Esophagus squamous epithelium (tissue), 5 donors: ENCODE data around the gene DIRAS1. TPM values are rescaled to one million over a fixed set of nuclear protein-coding genes. Genes with fewer than 3 reads are reported as not detected.

Source experiments
- DNase-seq: peaks from one replicate; lab custom pipeline; 2025; lab: John Stamatoyannopoulos, UW
- H3K27ac ChIP-seq, 4 donors: fragments of 200-600 bp; sonication (generic); one replicate each; pipeline ENCODE4 v1.5.1; 2016 to 2019; ENCODE audit warnings: mild to moderate bottlenecking in 1 of 4
- H3K27me3 ChIP-seq, 4 donors: fragments of 200-600 bp; sonication (generic); 1 replicate in 3 of 4; 2 replicates in 1 of 4; pipeline versions ENCODE4 v1.5.1 to v1.6.0; 2017 to 2021; ENCODE audit warnings: antibody characterized with exemption in 1 of 4
- H3K36me3 ChIP-seq, 3 donors: fragments of 200-600 bp; sonication (generic); one replicate each; pipeline ENCODE4 v1.5.1; 2016 to 2019
- H3K4me1 ChIP-seq, 3 donors: fragments of 200-600 bp; sonication (generic); one replicate each; pipeline ENCODE4 v1.5.1; 2017 to 2019
- H3K4me3 ChIP-seq, 4 donors: fragments of 200-600 bp; sonication (generic); 1 replicate in 3 of 4; 2 replicates in 1 of 4; pipeline ENCODE4 v1.5.1; 2016 to 2019; ENCODE audit warnings: mild to moderate bottlenecking in 2 of 4, moderate library complexity in 1 of 4
- H3K9me3 ChIP-seq, 3 donors: fragments of 200-600 bp; sonication (generic); one replicate each; pipeline ENCODE4 v1.5.1; 2016 to 2019
- CTCF ChIP-seq, 6 experiments: fragments of 450-650 bp in 4 of 6; fragments of 200-600 bp in 2 of 6; sonication (generic) in 2 of 6; IDR thresholded peaks; one replicate each; pipeline ENCODE4 v1.5.1; 2016 to 2019; ENCODE audit warnings: antibody characterized with exemption in 6 of 6, mild to moderate bottlenecking in 4 of 6, moderate library complexity in 4 of 6
- POLR2A ChIP-seq, 4 donors: fragments of 450-650 bp; IDR thresholded peaks; one replicate each; pipeline ENCODE4 v1.6.1; 2017; ENCODE audit warnings: antibody characterized with exemption in 4 of 4, mild to moderate bottlenecking in 4 of 4, moderate library complexity in 3 of 4
- WGBS, 2 donors: methylation state at CpG; one replicate each; pipeline ENCODE4 v1.1.5; 2018; 5-methylcytosine and 5-hydroxymethylcytosine counted together
- intact Hi-C: fragments of 100-400 bp; cut with DNase I; formaldehyde crosslinking; loops from one replicate; pipeline ENCODE4 v1.15.0; 2022
- total RNA-seq, 4 donors: library from RNA; depleted of rRNA; stranded (reverse); fragments of >200 nt; gene quantifications; one replicate each; pipeline ENCODE4 v1.1.0, GENCODE V29; 2016
- donor health status: DM: yes; HTN: yes; CAD: no.

DIRAS1 gene
- total RNA-seq, 4 donors from 2014 or later = 0.61 to 2.2 (median 1.4) TPM

- intact Hi-C loops = no loop called here
- peak within 1 kb of the TSS; percentile 33 to 77 (median 65) for H3K4me3 ChIP-seq
- TF ChIP-seq POLR2A (IDR thresholded peaks at IDR 0.05) (peak in 3 of 4 donors; percentile 46 to 86 (median 70)), CTCF (IDR thresholded peaks at IDR 0.05) (no peak)
- H3K27me3 ChIP-seq = peaks cover 0 to 10% (median 0%) of the 10 kb centered on the region in 4 donors
- H3K9me3 ChIP-seq = no peaks in the 10 kb centered on the region
- H3K27ac ChIP-seq = peak within 1 kb of the TSS in 3 of 4 donors; percentile 75 to 81 (median 78)
- H3K4me1 ChIP-seq = peaks cover 2 to 31% (median 6%) of the 10 kb centered on the region in 3 donors
- 8 to 11% methylated on average over 10 of the region's 77 CpGs for WGBS, 2 donors
- no peaks in the 10 kb centered on the region for H3K36me3 ChIP-seq
- peak; percentile 56 for DNase-seq
These were observed 18.7 kb downstream of the DIRAS1 start, which contains the start of gene GNG7 for GRCh38 chr19:2702170-2703076. Gene GNG7 (minus strand): TSS chr19:2702694. CDS start chr19:2520688, 182,006 bp downstream.

DNA sequence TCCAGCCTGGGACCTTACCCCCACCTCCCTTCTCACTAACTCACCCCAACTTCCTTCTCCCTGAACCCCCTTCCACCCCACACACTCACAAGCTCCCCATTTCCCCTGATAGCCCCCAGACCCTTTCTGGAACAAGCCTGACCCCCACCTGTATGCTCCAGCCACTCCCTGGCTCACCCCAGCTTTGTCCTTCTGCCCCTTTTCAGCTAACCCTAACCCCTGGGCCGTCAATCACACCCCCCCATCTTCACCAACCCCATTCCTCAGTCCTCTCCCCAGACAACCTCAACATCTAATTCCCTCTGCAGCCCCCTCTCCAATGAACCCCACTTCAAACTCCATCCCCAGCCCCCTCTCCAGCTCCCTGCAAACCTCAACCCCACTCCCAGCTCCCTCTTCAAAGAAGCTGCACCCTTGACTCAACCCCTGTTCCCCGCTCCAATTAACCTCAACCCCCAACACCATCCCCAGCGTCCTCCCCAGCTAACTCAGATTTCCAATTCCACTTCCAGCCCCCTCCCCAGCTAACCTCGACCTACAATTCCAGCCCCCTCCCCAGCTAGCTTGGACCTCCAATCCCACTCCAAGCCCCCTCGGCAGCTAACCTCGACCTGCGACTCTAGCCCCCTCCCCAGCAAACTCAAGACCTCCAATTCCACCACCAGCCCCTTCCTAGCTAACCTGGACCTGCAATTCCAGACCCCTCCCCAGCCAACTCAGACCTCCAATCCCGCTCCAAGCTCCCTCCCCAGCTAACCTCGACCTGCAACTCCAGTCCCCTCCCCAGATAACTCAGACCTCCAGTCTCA lies 19.6 kb downstream of the DIRAS1 start:
- 6 to 7% methylated on average over 9 of the region's 9 CpGs for WGBS, 2 donors
- TF ChIP-seq POLR2A (IDR thresholded peaks at IDR 0.05) (no peak), CTCF (IDR thresholded peaks at IDR 0.05) (no peak)
- DNase-seq = no peak
- intact Hi-C loops = no loop called here
- no peaks in the 10 kb centered on the region for H3K36me3 ChIP-seq
- H3K9me3 ChIP-seq = no peaks in the 10 kb centered on the region
- peaks cover 0 to 10% (median 0%) of the 10 kb centered on the region in 4 donors for H3K27me3 ChIP-seq
- H3K4me1 ChIP-seq = peaks cover 2 to 32% (median 6%) of the 10 kb centered on the region in 3 donors
- peak overlapping the region in 3 of 4 donors; percentile 75 to 81 (median 78) for H3K27ac ChIP-seq
- H3K4me3 ChIP-seq = peak overlapping the region; percentile 33 to 77 (median 65)

GRCh38 chr19:2700660-2701360 lies 20.4 kb downstream of the DIRAS1 start:
- TF ChIP-seq POLR2A (IDR thresholded peaks at IDR 0.05) = no peak
- Histone ChIP-seq H3K27ac (peak overlapping the region in 2 of 4 donors; percentile 21 to 78), H3K4me3 (peak overlapping the region in 2 of 4 donors; percentile 5 to 77), H3K9me3 (no peaks in the 10 kb centered on the region), H3K4me1 (peaks cover 2 to 39% (median 6%) of the 10 kb centered on the region in 3 donors), H3K27me3 (peaks cover 0 to 10% (median 0%) of the 10 kb centered on the region in 4 donors), H3K36me3 (no peaks in the 10 kb centered on the region)
- DNase-seq = no peak
- WGBS, 2 donors = 29 to 36% methylated on average over 18 to 25 of the region's 26 CpGs
- intact Hi-C loops = no loop called here

DNA sequence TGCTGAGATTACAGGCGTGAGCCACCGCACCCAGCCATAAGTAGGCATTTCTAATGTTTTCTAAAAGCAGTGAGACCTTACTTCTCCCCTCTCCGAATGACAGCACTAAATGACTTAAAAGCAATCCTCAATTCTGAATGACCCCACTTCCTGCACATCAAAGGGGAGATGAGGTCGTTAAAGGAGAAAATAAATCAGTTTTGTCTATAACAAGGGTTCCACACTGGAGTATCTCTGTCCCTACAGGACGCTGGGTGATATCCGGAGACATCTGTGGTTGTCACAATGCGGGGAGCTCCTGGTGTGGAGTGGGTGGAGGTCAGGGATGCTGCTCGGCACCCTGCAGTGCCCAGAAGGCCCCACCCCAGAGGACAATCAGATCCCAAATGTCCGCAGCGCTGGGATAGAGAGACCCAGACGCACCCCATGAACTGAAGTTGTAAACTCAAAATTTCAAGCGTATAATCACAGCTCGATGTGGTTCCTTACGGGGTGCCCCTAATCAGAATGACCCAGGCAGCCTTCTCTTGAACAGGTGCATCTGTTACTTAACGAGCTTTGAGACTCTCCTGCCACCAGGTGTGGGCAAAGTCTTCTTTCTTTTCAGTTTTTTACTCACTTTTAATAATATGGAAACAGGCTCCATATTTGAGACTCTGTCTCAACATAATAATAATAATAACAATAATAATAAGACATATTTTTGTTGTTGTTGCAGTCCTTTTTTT lies 21.6 kb downstream of the DIRAS1 start:
- TF ChIP-seq CTCF (IDR thresholded peaks at IDR 0.05) (no peak), POLR2A (IDR thresholded peaks at IDR 0.05) (no peak)
- H3K4me1 ChIP-seq = peaks cover 6 to 52% (median 6%) of the 10 kb centered on the region in 3 donors
- intact Hi-C loops = no loop called here
- no peaks in the 10 kb centered on the region for H3K36me3 ChIP-seq
- no peaks in the 10 kb centered on the region for H3K9me3 ChIP-seq
- H3K27me3 ChIP-seq = peaks cover 0 to 10% (median 0%) of the 10 kb centered on the region in 4 donors
- WGBS, 2 donors = 80 to 82% methylated on average over 7 to 15 of the region's 15 CpGs
- DNase-seq = no peak
- H3K4me3 ChIP-seq = no peak overlapping the region
- H3K27ac ChIP-seq = peak overlapping the region in 3 of 4 donors; percentile 21 to 62 (median 42)
